Panc1 (cell line): ENCODE results near the gene ENTREP1.

ENCODE experiments used
- POLR2AphosphoS5 ChIP-seq: IDR thresholded peaks from 2 replicates; pipeline ENCODE4 v1.6.1; 2012; ENCODE audit warnings: mild to moderate bottlenecking, low read depth, low read length, moderate library complexity
- SIN3A ChIP-seq: IDR thresholded peaks from 2 replicates; pipeline ENCODE4 v1.6.1; 2012; ENCODE audit warnings: low read depth, mild to moderate bottlenecking, low read length, moderate library complexity, borderline replicate concordance; ENCODE audit not compliant: insufficient read depth
- TCF7L2 ChIP-seq: IDR thresholded peaks from 2 replicates; pipeline ENCODE4 v1.6.1; 2011; ENCODE audit warnings: mild to moderate bottlenecking, low read depth, low read length, inconsistent platforms
- TF ChIP-seq, protein P1 (sequence below): fragments of 450-650 bp; IDR thresholded peaks from 2 replicates; pipeline ENCODE4 v1.5.1; 2017; ENCODE audit warnings: mild to moderate bottlenecking
- TF ChIP-seq, protein P2 (sequence below), 2 experiments: IDR thresholded peaks; 2 replicates each; pipeline ENCODE4 v1.6.1; 2011 to 2012; ENCODE audit warnings: low read depth in 2 of 2, control low read depth in 1 of 2, low read length in 1 of 2, mild to moderate bottlenecking in 1 of 2, moderate library complexity in 1 of 2; ENCODE audit not compliant: insufficient read depth in 1 of 2

DNA sequence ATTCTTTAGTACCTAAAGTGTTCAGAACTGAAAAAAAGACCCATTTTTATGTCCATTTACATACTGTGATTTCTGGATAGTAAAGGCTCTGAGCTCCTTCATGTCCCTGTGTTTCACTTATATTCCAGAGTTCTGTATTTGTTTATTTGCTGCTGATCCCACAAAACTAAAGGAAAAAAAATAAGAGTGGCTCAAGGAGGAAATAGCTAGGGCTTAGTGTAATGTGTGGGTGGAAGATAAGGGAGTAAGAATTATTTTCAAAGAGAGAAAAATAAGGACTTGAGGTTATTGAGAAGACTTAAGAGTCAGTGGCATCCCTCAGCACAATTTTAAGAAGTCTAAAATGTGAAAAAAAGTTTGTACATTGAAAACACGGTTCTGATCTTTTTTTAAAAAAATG lies 46.0 kb downstream of the ENTREP1 start:
- TF ChIP-seq, protein P1, sequence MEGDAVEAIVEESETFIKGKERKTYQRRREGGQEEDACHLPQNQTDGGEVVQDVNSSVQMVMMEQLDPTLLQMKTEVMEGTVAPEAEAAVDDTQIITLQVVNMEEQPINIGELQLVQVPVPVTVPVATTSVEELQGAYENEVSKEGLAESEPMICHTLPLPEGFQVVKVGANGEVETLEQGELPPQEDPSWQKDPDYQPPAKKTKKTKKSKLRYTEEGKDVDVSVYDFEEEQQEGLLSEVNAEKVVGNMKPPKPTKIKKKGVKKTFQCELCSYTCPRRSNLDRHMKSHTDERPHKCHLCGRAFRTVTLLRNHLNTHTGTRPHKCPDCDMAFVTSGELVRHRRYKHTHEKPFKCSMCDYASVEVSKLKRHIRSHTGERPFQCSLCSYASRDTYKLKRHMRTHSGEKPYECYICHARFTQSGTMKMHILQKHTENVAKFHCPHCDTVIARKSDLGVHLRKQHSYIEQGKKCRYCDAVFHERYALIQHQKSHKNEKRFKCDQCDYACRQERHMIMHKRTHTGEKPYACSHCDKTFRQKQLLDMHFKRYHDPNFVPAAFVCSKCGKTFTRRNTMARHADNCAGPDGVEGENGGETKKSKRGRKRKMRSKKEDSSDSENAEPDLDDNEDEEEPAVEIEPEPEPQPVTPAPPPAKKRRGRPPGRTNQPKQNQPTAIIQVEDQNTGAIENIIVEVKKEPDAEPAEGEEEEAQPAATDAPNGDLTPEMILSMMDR: no peak
- TF ChIP-seq POLR2AphosphoS5: no peak
- TF ChIP-seq, protein P2, sequence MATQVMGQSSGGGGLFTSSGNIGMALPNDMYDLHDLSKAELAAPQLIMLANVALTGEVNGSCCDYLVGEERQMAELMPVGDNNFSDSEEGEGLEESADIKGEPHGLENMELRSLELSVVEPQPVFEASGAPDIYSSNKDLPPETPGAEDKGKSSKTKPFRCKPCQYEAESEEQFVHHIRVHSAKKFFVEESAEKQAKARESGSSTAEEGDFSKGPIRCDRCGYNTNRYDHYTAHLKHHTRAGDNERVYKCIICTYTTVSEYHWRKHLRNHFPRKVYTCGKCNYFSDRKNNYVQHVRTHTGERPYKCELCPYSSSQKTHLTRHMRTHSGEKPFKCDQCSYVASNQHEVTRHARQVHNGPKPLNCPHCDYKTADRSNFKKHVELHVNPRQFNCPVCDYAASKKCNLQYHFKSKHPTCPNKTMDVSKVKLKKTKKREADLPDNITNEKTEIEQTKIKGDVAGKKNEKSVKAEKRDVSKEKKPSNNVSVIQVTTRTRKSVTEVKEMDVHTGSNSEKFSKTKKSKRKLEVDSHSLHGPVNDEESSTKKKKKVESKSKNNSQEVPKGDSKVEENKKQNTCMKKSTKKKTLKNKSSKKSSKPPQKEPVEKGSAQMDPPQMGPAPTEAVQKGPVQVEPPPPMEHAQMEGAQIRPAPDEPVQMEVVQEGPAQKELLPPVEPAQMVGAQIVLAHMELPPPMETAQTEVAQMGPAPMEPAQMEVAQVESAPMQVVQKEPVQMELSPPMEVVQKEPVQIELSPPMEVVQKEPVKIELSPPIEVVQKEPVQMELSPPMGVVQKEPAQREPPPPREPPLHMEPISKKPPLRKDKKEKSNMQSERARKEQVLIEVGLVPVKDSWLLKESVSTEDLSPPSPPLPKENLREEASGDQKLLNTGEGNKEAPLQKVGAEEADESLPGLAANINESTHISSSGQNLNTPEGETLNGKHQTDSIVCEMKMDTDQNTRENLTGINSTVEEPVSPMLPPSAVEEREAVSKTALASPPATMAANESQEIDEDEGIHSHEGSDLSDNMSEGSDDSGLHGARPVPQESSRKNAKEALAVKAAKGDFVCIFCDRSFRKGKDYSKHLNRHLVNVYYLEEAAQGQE (IDR thresholded peaks at IDR 0.05; ENCODE audit: insufficient read depth in 1 of 2, low read depth in 2 of 2, low read length in 1 of 2): no peak
- no peak for TF ChIP-seq SIN3A
- no peak for TF ChIP-seq TCF7L2
